GM15510 (cell line): ENCODE measurements around the gene SCYL3.

Experiments
- POLR2A ChIP-seq: IDR thresholded peaks from 3 replicates; pipeline ENCODE4 v1.6.1; 2011; ENCODE audit warnings: borderline replicate concordance; ENCODE audit not compliant: insufficient read length; ENCODE audit errors: extremely low read depth

SCYL3 gene

DNA sequence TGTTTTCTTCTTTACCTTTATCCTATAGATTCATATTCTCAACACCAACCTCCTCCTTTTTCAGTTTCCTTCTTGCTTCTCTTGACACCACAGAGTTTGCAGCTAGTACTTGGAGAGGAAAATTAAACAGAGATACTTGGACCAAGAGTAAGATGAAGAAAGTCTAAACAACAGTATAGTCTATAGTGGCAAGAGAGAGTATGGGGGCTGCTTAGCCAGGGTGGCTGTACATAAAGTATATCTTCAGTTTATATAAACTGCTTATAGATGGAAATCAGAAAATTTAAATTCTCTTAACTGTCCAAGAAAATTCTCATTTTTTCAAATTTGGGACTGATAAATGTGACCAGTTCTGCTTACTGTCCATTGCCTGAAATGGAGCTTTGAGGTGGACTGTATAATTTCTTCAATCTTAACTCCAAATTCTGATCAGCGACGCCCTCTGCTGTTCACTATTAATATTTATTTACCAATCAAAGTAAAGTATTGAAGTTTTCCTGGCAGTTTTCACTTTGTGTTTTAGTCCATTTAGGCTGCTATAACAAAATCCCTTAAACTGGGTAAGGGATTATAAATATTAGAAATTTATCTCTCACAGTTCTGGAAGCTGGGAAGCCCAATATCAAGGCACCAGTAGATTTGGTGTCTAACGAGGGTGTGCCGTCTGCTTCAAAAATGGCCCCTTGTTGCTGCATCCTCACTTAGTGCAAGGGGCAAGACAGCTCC is 84.2 kb downstream of the SCYL3 start:
- TF ChIP-seq POLR2A: no peak

DNA sequence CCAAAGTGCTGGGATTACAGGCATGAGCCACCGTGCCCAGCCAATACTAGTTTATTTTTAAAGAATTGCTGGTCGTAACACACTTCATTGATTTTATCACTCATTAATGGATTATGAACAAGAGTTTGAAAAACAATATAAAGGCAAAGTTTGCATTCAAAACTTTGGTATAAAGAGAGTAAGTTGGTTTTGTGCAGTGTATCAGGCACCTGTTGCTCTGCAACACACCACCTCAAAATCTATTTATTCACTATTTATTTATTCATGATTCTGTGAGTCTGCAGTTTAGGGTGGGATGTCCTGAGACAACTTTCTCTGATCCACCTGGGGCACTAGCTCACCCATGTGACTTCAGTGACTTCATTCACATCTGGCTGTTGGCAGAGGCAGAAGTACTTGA is 88.8 kb downstream of the SCYL3 start:
- no peak for TF ChIP-seq POLR2A

- TF ChIP-seq POLR2A: no peak
These were observed 90.8 kb downstream of the SCYL3 start for GRCh38 chr1:169802888-169803287.
